Activated CD8-positive, alpha-beta memory T cell treated with anti-CD3 and anti-CD28 coated beads for 48 hours (primary cell): ENCODE data around the gene ARL15.
"Not testable (repeated sequence)": the region's sequence is repeated elsewhere in the genome, so short reads cannot be mapped to it uniquely, and the experiment has no call there.

Experiments used
- DNase-seq, 3 experiments: peaks; one replicate each; pipeline ENCODE4 v3.0.0-alpha.2; 2020; ENCODE audit warnings: low read depth in 2 of 3, low spot score in 2 of 3

ARL15 gene

GRCh38 chr5:53871050-53871449 lies 439.3 kb downstream of the ARL15 start:
- no peak for DNase-seq

GRCh38 chr5:53858700-53859456 lies 451.5 kb downstream of the ARL15 start:
- DNase-seq, result no peak

GRCh38 chr5:53856506-53856905 lies 453.9 kb downstream of the ARL15 start:
- DNase-seq, result no peak

GRCh38 chr5:53836851-53837430 lies 473.4 kb downstream of the ARL15 start:
- DNase-seq, result not testable (repeated sequence)

- DNase-seq, result no peak
Measured at GRCh38 chr5:53834500-53834899, 475.9 kb downstream of the ARL15 start.
